Neural cell (in vitro differentiated cells): ENCODE data around the gene TACC2. TPM values are rescaled to one million over a fixed set of nuclear protein-coding genes. Genes with fewer than 3 reads are reported as not detected.
"Not testable (repeated sequence)": the region's sequence is repeated elsewhere in the genome, so short reads cannot be mapped to it uniquely, and the experiment has no call there.

Experiments used
- H2AFZ ChIP-seq: fragments of 200-600, 300-800 bp; sonication (generic), shearing (Covaris generic); 2 replicates; pipeline ENCODE4 v1.6.0; 2014; ENCODE audit warnings: low read depth, mild to moderate bottlenecking, antibody characterized with exemption, low read length, moderate library complexity
- H3F3A ChIP-seq: fragments of 200-600 bp; shearing (Covaris generic); 2 replicates; pipeline ENCODE4 v1.6.1; 2016; ENCODE audit warnings: mild to moderate bottlenecking, moderate library complexity, mixed read lengths, antibody characterized with exemption, low read length; ENCODE audit not compliant: insufficient read depth, poor library complexity, severe bottlenecking
- H3K27ac ChIP-seq: fragments of 200-600, 300-800 bp; sonication (generic), shearing (Covaris generic); 2 replicates; pipeline ENCODE4 v1.5.1; 2014; ENCODE audit warnings: mild to moderate bottlenecking, low read length, moderate library complexity
- H3K27me3 ChIP-seq: fragments of 300-800, 200-600 bp; sonication (generic), shearing (Covaris generic); 2 replicates; pipeline ENCODE4 v1.6.0; 2014; ENCODE audit warnings: mild to moderate bottlenecking, low read depth, low read length, moderate library complexity; ENCODE audit not compliant: insufficient read depth
- H3K36me3 ChIP-seq: fragments of 300-800, 200-600 bp; sonication (generic), shearing (Covaris generic); 2 replicates; pipeline ENCODE4 v1.5.1; 2014; ENCODE audit warnings: mild to moderate bottlenecking, antibody characterized with exemption, low read length, moderate library complexity; ENCODE audit not compliant: insufficient read depth
- H3K4me2 ChIP-seq: fragments of 300-800, 200-600 bp; sonication (generic), shearing (Covaris generic); 2 replicates; pipeline ENCODE4 v1.6.0; 2014; ENCODE audit warnings: mild to moderate bottlenecking, low read length
- H3K4me3 ChIP-seq: fragments of 300-800, 200-600 bp; sonication (generic), shearing (Covaris generic); 2 replicates; pipeline ENCODE4 v1.5.1; 2014; ENCODE audit warnings: mild to moderate bottlenecking, low read length, moderate library complexity
- H3K79me2 ChIP-seq: fragments of 200-600 bp; shearing (Covaris generic); replicated peaks from 2 replicates; pipeline ENCODE4 v1.6.0; 2014; ENCODE audit warnings: mild to moderate bottlenecking, low read length, moderate library complexity; ENCODE audit not compliant: insufficient read depth
- H3K9ac ChIP-seq: fragments of 300-800, 200-600 bp; sonication (generic), shearing (Covaris generic); 2 replicates; pipeline ENCODE4 v1.6.1; 2016; ENCODE audit warnings: mild to moderate bottlenecking, low read length, mixed read lengths
- H3K9me2 ChIP-seq: fragments of 200-600 bp; shearing (Covaris generic); 2 replicates; pipeline ENCODE4 v1.6.1; 2016; ENCODE audit warnings: mild to moderate bottlenecking, low read length, mixed read lengths; ENCODE audit not compliant: insufficient read depth
- H3K9me3 ChIP-seq: fragments of 200-600, 300-800 bp; sonication (generic), shearing (Covaris generic); 2 replicates; pipeline ENCODE4 v1.6.1; 2016; ENCODE audit warnings: mild to moderate bottlenecking, mixed run types, low read length, moderate library complexity, mixed read lengths
- H4K20me1 ChIP-seq: fragments of 200-600 bp; shearing (Covaris generic); 2 replicates; pipeline ENCODE4 v1.6.1; 2016; ENCODE audit warnings: mild to moderate bottlenecking, mixed run types; ENCODE audit not compliant: insufficient read depth
- CTCF ChIP-seq: fragments of 450-650 bp; IDR thresholded peaks from 2 replicates; pipeline ENCODE4 v1.5.1; 2014; ENCODE audit warnings: antibody characterized with exemption, mild to moderate bottlenecking, moderate library complexity; ENCODE audit not compliant: poor library complexity, severe bottlenecking
- EP300 ChIP-seq: fragments of 450-650 bp; conservative IDR thresholded peaks from 2 replicates; pipeline ENCODE4 v1.6.1; 2014; ENCODE audit warnings: antibody characterized with exemption, mild to moderate bottlenecking, moderate library complexity; ENCODE audit not compliant: poor library complexity, severe bottlenecking
- EZH2 ChIP-seq: fragments of 200-600, 300-800 bp; shearing (Covaris generic), sonication (generic); IDR thresholded peaks from 2 replicates; pipeline ENCODE4 v1.6.1; 2014; ENCODE audit warnings: antibody characterized with exemption, low read length, borderline replicate concordance, mild to moderate bottlenecking; ENCODE audit not compliant: insufficient read depth, poor library complexity, severe bottlenecking
- MXI1 ChIP-seq: fragments of 450-650 bp; conservative IDR thresholded peaks from 2 replicates; pipeline ENCODE4 v1.6.1; 2014; ENCODE audit warnings: antibody characterized with exemption, mild to moderate bottlenecking; ENCODE audit not compliant: poor library complexity, severe bottlenecking
- POLR2AphosphoS5 ChIP-seq: IDR thresholded peaks from 2 replicates; pipeline ENCODE4 v1.6.1; 2012
- RAD21 ChIP-seq: fragments of 450-650 bp; conservative IDR thresholded peaks from 2 replicates; pipeline ENCODE4 v1.6.1; 2014; ENCODE audit warnings: antibody characterized with exemption, mild to moderate bottlenecking, moderate library complexity
- REST ChIP-seq: IDR thresholded peaks from 2 replicates; pipeline ENCODE4 v1.6.1; 2012; ENCODE audit warnings: borderline replicate concordance
- SMC3 ChIP-seq: fragments of 450-650 bp; conservative IDR thresholded peaks from 2 replicates; pipeline ENCODE4 v1.6.1; 2014; ENCODE audit warnings: antibody characterized with exemption, mild to moderate bottlenecking, moderate library complexity; ENCODE audit not compliant: poor library complexity
- TAF1 ChIP-seq: IDR thresholded peaks from 2 replicates; pipeline ENCODE4 v1.6.1; 2012; ENCODE audit warnings: low read depth
- polyA plus RNA-seq: library from polyadenylated mRNA; depleted of rRNA; stranded (reverse); fragments of >200 nt; gene quantifications from 2 replicates; pipeline ENCODE4 v1.2.3, GENCODE V29; 2014

TACC2 gene
- polyA plus RNA-seq, 1 donor from 2014 or later: 17.6 TPM

- no peak overlapping the region for H2AFZ ChIP-seq
- no peaks in the 10 kb centered on the region for H3K79me2 ChIP-seq
- no peaks in the 10 kb centered on the region for H3K27me3 ChIP-seq
- no peaks in the 10 kb centered on the region for H3K9me2 ChIP-seq
- H4K20me1 ChIP-seq: no peaks in the 10 kb centered on the region
- peaks cover 6% of the 10 kb centered on the region for H3K9me3 ChIP-seq
- H3K27ac ChIP-seq: no peak overlapping the region
- H3K9ac ChIP-seq: no peak overlapping the region
- TF ChIP-seq TAF1: no peak
- no peak for TF ChIP-seq EZH2
- TF ChIP-seq MXI1: no peak
- TF ChIP-seq CTCF: no peak
- no peak for TF ChIP-seq POLR2AphosphoS5
- no peak for TF ChIP-seq SMC3
- no peak for TF ChIP-seq REST
- no peak for TF ChIP-seq EP300
- no peak for TF ChIP-seq RAD21
- no peak overlapping the region for H3K4me3 ChIP-seq
- H3K36me3 ChIP-seq: no peaks in the 10 kb centered on the region
- H3K4me2 ChIP-seq: no peak overlapping the region
- H3F3A ChIP-seq: no peaks in the 10 kb centered on the region
Measured at GRCh38 chr10:121984463-121984862, 4.5 kb upstream of the TACC2 start.

GRCh38 chr10:121990015-121990677 is 1.2 kb downstream of the TACC2 start:
- TF ChIP-seq REST (no peak), CTCF (no peak), TAF1 (no peak), MXI1 (no peak), POLR2AphosphoS5 (no peak), RAD21 (no peak), SMC3 (no peak), EZH2 (no peak), EP300 (no peak)
- no peaks in the 10 kb centered on the region for H3K36me3 ChIP-seq
- no peak overlapping the region for H3K27ac ChIP-seq
- no peaks in the 10 kb centered on the region for H3K79me2 ChIP-seq
- no peak overlapping the region for H3K4me3 ChIP-seq
- no peak overlapping the region for H3K9ac ChIP-seq
- H3K9me2 ChIP-seq: no peaks in the 10 kb centered on the region
- H4K20me1 ChIP-seq: no peaks in the 10 kb centered on the region
- H3K27me3 ChIP-seq: no peaks in the 10 kb centered on the region
- H3K4me2 ChIP-seq: no peak overlapping the region
- no peak overlapping the region for H2AFZ ChIP-seq
- no peaks in the 10 kb centered on the region for H3K9me3 ChIP-seq
- no peaks in the 10 kb centered on the region for H3F3A ChIP-seq

- H3K9me2 ChIP-seq, H3K36me3 ChIP-seq, H3K4me3 ChIP-seq, H3K9me3 ChIP-seq, H3K27me3 ChIP-seq, H2AFZ ChIP-seq, H3K27ac ChIP-seq, H3K4me2 ChIP-seq, H3K9ac ChIP-seq, H4K20me1 ChIP-seq, H3F3A ChIP-seq, H3K79me2 ChIP-seq: not testable (repeated sequence)
Measured at GRCh38 chr10:121991727-121992126, 2.8 kb downstream of the TACC2 start.
